ENCODE measurements around the gene HSD3B1.

The HSD3B1 gene

GRCh38 chr1:119506941-119507340 lies at the start of gene HSD3B1:
HSD3B1 (plus strand) TSS chr1:119507210; CDS start chr1:119507477, 267 bp downstream.
- H3K4me3 ChIP-seq (ENCODE audit: low read depth, low read length): no peak within 1 kb of the TSS

DNA sequence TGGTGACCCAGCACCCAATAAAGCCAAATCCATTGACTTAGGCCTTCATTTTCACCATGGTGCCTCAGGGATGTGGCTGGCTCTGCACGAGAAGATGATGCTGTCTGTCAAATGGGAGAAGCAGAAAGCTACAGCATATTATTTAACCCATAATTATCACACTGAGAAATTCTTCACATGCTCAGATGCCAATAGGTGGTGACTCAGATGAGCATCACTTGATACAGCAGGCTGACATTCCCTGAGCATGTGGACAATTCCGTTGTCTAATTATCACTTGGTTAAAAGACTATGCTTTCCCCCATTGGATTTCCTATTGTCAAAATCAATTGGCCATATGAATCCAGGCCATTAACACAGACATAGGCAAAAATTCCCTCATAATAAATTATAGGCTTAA lies 44.0 kb upstream of the HSD3B1 start:
- TF ChIP-seq, protein P1, sequence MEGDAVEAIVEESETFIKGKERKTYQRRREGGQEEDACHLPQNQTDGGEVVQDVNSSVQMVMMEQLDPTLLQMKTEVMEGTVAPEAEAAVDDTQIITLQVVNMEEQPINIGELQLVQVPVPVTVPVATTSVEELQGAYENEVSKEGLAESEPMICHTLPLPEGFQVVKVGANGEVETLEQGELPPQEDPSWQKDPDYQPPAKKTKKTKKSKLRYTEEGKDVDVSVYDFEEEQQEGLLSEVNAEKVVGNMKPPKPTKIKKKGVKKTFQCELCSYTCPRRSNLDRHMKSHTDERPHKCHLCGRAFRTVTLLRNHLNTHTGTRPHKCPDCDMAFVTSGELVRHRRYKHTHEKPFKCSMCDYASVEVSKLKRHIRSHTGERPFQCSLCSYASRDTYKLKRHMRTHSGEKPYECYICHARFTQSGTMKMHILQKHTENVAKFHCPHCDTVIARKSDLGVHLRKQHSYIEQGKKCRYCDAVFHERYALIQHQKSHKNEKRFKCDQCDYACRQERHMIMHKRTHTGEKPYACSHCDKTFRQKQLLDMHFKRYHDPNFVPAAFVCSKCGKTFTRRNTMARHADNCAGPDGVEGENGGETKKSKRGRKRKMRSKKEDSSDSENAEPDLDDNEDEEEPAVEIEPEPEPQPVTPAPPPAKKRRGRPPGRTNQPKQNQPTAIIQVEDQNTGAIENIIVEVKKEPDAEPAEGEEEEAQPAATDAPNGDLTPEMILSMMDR (IDR thresholded peaks at IDR 0.05; ENCODE audit: low read depth, low read length): no peak
- no peak overlapping the region for H3K4me3 ChIP-seq (ENCODE audit: low read depth, low read length)

More at GRCh38 chr1:119506941-119507340, at the start of gene HSD3B1:
- TF ChIP-seq, protein P1 (IDR thresholded peaks at IDR 0.05; ENCODE audit: low read depth, low read length): no peak

DNA sequence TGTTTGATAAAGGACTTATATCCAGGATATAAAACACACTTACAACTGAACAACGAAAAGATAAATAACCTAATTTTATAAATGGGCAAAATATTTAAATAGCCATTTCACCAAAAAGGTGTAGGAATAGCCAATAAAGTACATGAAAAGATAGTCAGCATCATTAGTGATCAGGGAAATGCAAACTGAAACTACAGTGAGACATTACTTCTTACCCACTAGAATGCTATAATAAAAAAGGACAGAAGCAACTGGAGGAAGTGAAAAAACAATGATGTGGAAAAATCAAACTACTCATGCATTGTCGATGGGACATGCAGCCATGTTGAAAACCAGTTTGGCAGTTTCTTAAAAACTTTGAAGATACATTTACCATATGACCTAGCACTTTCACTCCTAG lies 43.4 kb upstream of the HSD3B1 start:
- TF ChIP-seq, protein P1 (IDR thresholded peaks at IDR 0.05; ENCODE audit: low read depth, low read length): no peak
- H3K4me3 ChIP-seq (ENCODE audit: low read depth, low read length): no peak overlapping the region

DNA sequence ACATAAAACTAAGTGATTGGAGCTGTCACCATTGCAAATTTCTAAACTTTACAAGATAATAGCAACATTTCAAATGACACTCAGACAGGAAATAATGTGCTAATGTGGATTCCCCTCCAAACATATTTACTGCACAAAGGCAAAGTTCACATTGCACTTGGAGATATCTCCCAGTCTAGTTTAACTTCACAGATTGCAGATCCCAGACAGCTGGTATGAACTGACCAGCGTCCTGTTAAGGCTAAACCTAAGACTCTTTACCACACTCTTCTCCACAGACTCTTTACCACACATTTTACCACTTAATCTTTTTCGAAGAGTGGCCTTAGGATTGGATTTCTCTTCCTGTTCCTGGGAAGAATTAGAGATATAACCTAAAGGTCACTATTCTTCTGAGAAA lies 40.6 kb upstream of the HSD3B1 start:
- TF ChIP-seq, protein P1 (IDR thresholded peaks at IDR 0.05; ENCODE audit: low read depth, low read length): no peak
- no peak overlapping the region for H3K4me3 ChIP-seq (ENCODE audit: low read depth, low read length)

GRCh38 chr1:119467219-119467618 lies 39.8 kb upstream of the HSD3B1 start:
- TF ChIP-seq, protein P1 (IDR thresholded peaks at IDR 0.05; ENCODE audit: low read depth, low read length): no peak

DNA sequence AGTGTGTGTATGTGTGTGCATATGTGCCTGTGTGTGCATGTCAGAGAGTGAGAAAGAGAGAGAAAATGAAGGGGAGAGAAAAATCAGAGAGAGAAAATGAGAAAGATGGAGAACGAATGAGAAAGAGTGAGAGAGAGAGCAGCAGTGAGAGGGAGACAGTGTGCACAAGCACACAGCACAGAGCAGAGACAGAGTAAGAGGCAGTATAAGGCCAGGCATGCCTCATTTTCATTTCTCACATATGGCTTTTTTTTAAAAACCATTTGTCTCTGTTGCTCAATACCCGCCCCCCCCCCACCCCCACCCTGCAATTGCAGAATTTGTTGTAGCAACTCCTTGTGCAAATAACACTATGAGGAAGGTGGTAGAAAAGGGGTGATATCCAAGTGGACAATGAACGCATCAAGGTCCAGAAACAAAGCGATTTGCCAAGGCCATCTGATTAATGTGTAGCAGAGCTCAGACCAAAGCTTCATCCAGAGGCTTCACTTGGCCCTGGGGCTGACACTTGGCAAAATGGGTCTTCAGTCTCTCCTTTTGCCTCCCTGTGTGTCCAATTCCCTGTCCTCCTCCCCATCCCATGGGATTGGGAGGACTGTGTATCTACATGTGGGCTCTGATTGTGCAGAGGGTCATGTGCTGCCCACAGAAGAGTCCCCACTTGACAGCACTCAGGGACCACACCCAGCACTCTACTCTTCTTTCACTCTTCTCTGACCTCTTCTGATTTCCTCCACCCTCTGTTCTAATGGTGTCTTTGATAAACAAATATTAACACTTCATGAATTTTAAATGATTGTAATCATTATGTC lies 38.9 kb upstream of the HSD3B1 start:
- H3K4me3 ChIP-seq (ENCODE audit: low read depth, low read length): no peak overlapping the region
- TF ChIP-seq, protein P1 (IDR thresholded peaks at IDR 0.05; ENCODE audit: low read depth, low read length): no peak

More at GRCh38 chr1:119467219-119467618, 39.8 kb upstream of the HSD3B1 start:
- no peak overlapping the region for H3K4me3 ChIP-seq (ENCODE audit: low read depth, low read length)

- TF ChIP-seq, protein P1 (IDR thresholded peaks at IDR 0.05; ENCODE audit: low read depth, low read length): no peak
- H3K4me3 ChIP-seq (ENCODE audit: low read depth, low read length): no peak overlapping the region
These were observed 37.3 kb upstream of the HSD3B1 start for GRCh38 chr1:119469741-119470140.
